SK-N-SH treated with all-trans-retinoic acid at 6 μM for 48 hours (cell line): ENCODE data around the gene MYH11.

Experiments
- ATAC-seq: fragments of 200-7000 bp; cut with Tn5 transposase; 3 replicates; pipeline ENCODE4 v1.9.1; 2020; ENCODE audit warnings: mild to moderate bottlenecking, moderate library complexity
- ARNTL ChIP-seq: fragments of 450-650 bp; formaldehyde crosslinking; IDR thresholded peaks from 2 replicates; pipeline ENCODE4 v1.5.0; 2020; ENCODE audit warnings: low read depth, mild to moderate bottlenecking, moderate library complexity, borderline replicate concordance
- BACH2 ChIP-seq: fragments of 250-450 bp; sonication (Bioruptor Pico); IDR thresholded peaks from 2 replicates; pipeline ENCODE4 v1.9.0; 2021; ENCODE audit warnings: mild to moderate bottlenecking, borderline replicate concordance
- CREB5 ChIP-seq: fragments of 250-450 bp; sonication (Bioruptor Pico); IDR thresholded peaks from 2 replicates; pipeline ENCODE4 v1.5.1; 2020; ENCODE audit warnings: low read depth, mild to moderate bottlenecking, moderate library complexity
- CSDC2 ChIP-seq: fragments of 250-450 bp; sonication (Bioruptor Pico); IDR thresholded peaks from 2 replicates; pipeline ENCODE4 v1.5.0; 2020; ENCODE audit warnings: mild to moderate bottlenecking, moderate library complexity
- CSRNP3 ChIP-seq: fragments of 250-450 bp; sonication (Bioruptor Pico); IDR thresholded peaks from 2 replicates; pipeline ENCODE4 v1.5.1; 2021; ENCODE audit warnings: mild to moderate bottlenecking, moderate library complexity
- GLIS3 ChIP-seq: fragments of 250-450 bp; sonication (Bioruptor Pico); IDR thresholded peaks from 2 replicates; pipeline ENCODE4 v1.5.0; 2020; ENCODE audit warnings: mild to moderate bottlenecking, moderate library complexity
- ISL1 ChIP-seq: fragments of 250-450 bp; sonication (Bioruptor Pico); IDR thresholded peaks from 2 replicates; pipeline ENCODE4 v2.1.2; 2022; ENCODE audit warnings: mild to moderate bottlenecking, moderate library complexity
- POU6F1 ChIP-seq: fragments of 250-450 bp; sonication (Bioruptor Pico); IDR thresholded peaks from 2 replicates; pipeline ENCODE4 v1.8.0; 2021; ENCODE audit warnings: low read depth, mild to moderate bottlenecking, moderate library complexity, borderline replicate concordance
- PPARA ChIP-seq: fragments of 250-450 bp; sonication (Bioruptor Pico); IDR thresholded peaks from 2 replicates; pipeline ENCODE4 v1.5.0; 2020; ENCODE audit warnings: mild to moderate bottlenecking, borderline replicate concordance
- RARB ChIP-seq: fragments of 250-450 bp; sonication (Bioruptor Pico); IDR thresholded peaks from 2 replicates; pipeline ENCODE4 v1.8.0; 2021; ENCODE audit warnings: mild to moderate bottlenecking, moderate library complexity
- SNAI2 ChIP-seq: fragments of 250-450 bp; sonication (Bioruptor Pico); IDR thresholded peaks from 2 replicates; pipeline ENCODE4 v1.5.0; 2020; ENCODE audit warnings: mild to moderate bottlenecking, moderate library complexity
- TCF4 ChIP-seq: fragments of 250-450 bp; sonication (Bioruptor Pico); IDR thresholded peaks from 2 replicates; pipeline ENCODE4 v1.8.0; 2021; ENCODE audit warnings: mild to moderate bottlenecking, moderate library complexity, borderline replicate concordance
- TOX ChIP-seq: fragments of 250-450 bp; sonication (Bioruptor Pico); IDR thresholded peaks from 2 replicates; pipeline ENCODE4 v1.8.0; 2021; ENCODE audit warnings: mild to moderate bottlenecking, moderate library complexity, borderline replicate concordance
- TSHZ2 ChIP-seq: fragments of 250-450 bp; sonication (Bioruptor Pico); IDR thresholded peaks from 2 replicates; pipeline ENCODE4 v1.5.0; 2020; ENCODE audit warnings: mild to moderate bottlenecking, moderate library complexity
- ZC3H10 ChIP-seq: fragments of 250-450 bp; sonication (Bioruptor Pico); IDR thresholded peaks from 2 replicates; pipeline ENCODE4 v1.5.1; 2021; ENCODE audit warnings: mild to moderate bottlenecking, moderate library complexity
- ZFP3 ChIP-seq: fragments of 250-450 bp; sonication (Bioruptor Pico); IDR thresholded peaks from 2 replicates; pipeline ENCODE4 v1.5.0; 2020; ENCODE audit warnings: mild to moderate bottlenecking, moderate library complexity
- ZFP30 ChIP-seq: fragments of 450-650 bp; formaldehyde crosslinking; IDR thresholded peaks from 2 replicates; pipeline ENCODE4 v1.5.0; 2022; ENCODE audit warnings: mild to moderate bottlenecking, moderate library complexity
- ZNF565 ChIP-seq: fragments of 450-650 bp; formaldehyde crosslinking; conservative IDR thresholded peaks from 2 replicates; pipeline ENCODE4 v1.5.0; 2020; ENCODE audit warnings: low read depth, mild to moderate bottlenecking, moderate library complexity
- ZNF70 ChIP-seq: fragments of 450-650 bp; formaldehyde crosslinking; IDR thresholded peaks from 2 replicates; pipeline ENCODE4 v1.5.0; 2020; ENCODE audit warnings: mild to moderate bottlenecking, moderate library complexity
- ZNF8 ChIP-seq: fragments of 450-650 bp; formaldehyde crosslinking; IDR thresholded peaks from 2 replicates; pipeline ENCODE4 v1.5.0; 2020; ENCODE audit warnings: mild to moderate bottlenecking, moderate library complexity
- TF ChIP-seq, protein P1 (sequence below): fragments of 250-450 bp; sonication (Bioruptor Pico); IDR thresholded peaks from 2 replicates; pipeline ENCODE4 v1.8.0; 2020; ENCODE audit warnings: mild to moderate bottlenecking, moderate library complexity, borderline replicate concordance

Gene MYH11

GRCh38 chr16:15856182-15856581 lies 646 bp downstream of the MYH11 start:
- TF ChIP-seq CREB5: no peak
- no peak for TF ChIP-seq BACH2 (CRISPR knock-in tag)
- TF ChIP-seq POU6F1 (CRISPR knock-in tag): no peak
- no peak for TF ChIP-seq ZNF565 (CRISPR knock-in tag)
- TF ChIP-seq ZFP3 (CRISPR knock-in tag): no peak
- TF ChIP-seq TCF4: no peak
- TF ChIP-seq ISL1 (CRISPR knock-in tag): no peak
- no peak for TF ChIP-seq GLIS3 (CRISPR knock-in tag)
- no peak for TF ChIP-seq PPARA (CRISPR knock-in tag)
- no peak for TF ChIP-seq TSHZ2 (CRISPR knock-in tag)
- no peak for TF ChIP-seq RARB (CRISPR knock-in tag)
- no peak for TF ChIP-seq ARNTL
- TF ChIP-seq TOX (CRISPR knock-in tag): no peak
- no peak for TF ChIP-seq ZNF70 (CRISPR knock-in tag)
- no peak for TF ChIP-seq ZC3H10 (CRISPR knock-in tag)

GRCh38 chr16:15855704-15856003 lies 1.2 kb downstream of the MYH11 start:
- ATAC-seq: no peak
- TF ChIP-seq POU6F1 (CRISPR knock-in tag) (no peak), CSDC2 (no peak), ZC3H10 (CRISPR knock-in tag) (no peak), BACH2 (CRISPR knock-in tag) (no peak), SNAI2 (no peak), TCF4 (no peak), TOX (CRISPR knock-in tag) (no peak), ZFP30 (CRISPR knock-in tag) (no peak), ISL1 (CRISPR knock-in tag) (no peak), RARB (CRISPR knock-in tag) (no peak), GLIS3 (CRISPR knock-in tag) (no peak), ZFP3 (CRISPR knock-in tag) (no peak)
- TF ChIP-seq, protein P1, sequence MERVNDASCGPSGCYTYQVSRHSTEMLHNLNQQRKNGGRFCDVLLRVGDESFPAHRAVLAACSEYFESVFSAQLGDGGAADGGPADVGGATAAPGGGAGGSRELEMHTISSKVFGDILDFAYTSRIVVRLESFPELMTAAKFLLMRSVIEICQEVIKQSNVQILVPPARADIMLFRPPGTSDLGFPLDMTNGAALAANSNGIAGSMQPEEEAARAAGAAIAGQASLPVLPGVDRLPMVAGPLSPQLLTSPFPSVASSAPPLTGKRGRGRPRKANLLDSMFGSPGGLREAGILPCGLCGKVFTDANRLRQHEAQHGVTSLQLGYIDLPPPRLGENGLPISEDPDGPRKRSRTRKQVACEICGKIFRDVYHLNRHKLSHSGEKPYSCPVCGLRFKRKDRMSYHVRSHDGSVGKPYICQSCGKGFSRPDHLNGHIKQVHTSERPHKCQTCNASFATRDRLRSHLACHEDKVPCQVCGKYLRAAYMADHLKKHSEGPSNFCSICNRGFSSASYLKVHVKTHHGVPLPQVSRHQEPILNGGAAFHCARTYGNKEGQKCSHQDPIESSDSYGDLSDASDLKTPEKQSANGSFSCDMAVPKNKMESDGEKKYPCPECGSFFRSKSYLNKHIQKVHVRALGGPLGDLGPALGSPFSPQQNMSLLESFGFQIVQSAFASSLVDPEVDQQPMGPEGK (CRISPR knock-in tag): no peak

More at GRCh38 chr16:15856182-15856581, 646 bp downstream of the MYH11 start:
- no peak for ATAC-seq

GRCh38 chr16:15854906-15855703 lies 1.7 kb downstream of the MYH11 start:
- ATAC-seq: no peak
- TF ChIP-seq TSHZ2 (CRISPR knock-in tag) (no peak), CSRNP3 (CRISPR knock-in tag) (no peak), TOX (CRISPR knock-in tag) (no peak), POU6F1 (CRISPR knock-in tag) (no peak), ZNF8 (no peak), ZNF70 (CRISPR knock-in tag) (no peak), GLIS3 (CRISPR knock-in tag) (no peak), RARB (CRISPR knock-in tag) (no peak)
